Tibial nerve (tissue), 3 donors: ENCODE results near the gene POTEG.
"Not testable (repeated sequence)": the region's sequence is repeated elsewhere in the genome, so short reads cannot be mapped to it uniquely, and the experiment has no call there.

Source experiments
- POLR2A ChIP-seq, 2 donors: fragments of 450-650 bp; IDR thresholded peaks; one replicate each; pipeline ENCODE4 v1.6.1; 2017; ENCODE audit warnings: antibody characterized with exemption in 2 of 2, mild to moderate bottlenecking in 2 of 2, moderate library complexity in 2 of 2
- TF ChIP-seq, protein P1 (sequence below), 5 experiments: fragments of 200-600 bp in 3 of 5; fragments of 450-650 bp in 2 of 5; sonication (generic) in 3 of 5; IDR thresholded peaks; one replicate each; pipeline ENCODE4 v1.5.1; 2016 to 2019; ENCODE audit warnings: antibody characterized with exemption in 5 of 5, mild to moderate bottlenecking in 3 of 5, moderate library complexity in 2 of 5

DNA sequence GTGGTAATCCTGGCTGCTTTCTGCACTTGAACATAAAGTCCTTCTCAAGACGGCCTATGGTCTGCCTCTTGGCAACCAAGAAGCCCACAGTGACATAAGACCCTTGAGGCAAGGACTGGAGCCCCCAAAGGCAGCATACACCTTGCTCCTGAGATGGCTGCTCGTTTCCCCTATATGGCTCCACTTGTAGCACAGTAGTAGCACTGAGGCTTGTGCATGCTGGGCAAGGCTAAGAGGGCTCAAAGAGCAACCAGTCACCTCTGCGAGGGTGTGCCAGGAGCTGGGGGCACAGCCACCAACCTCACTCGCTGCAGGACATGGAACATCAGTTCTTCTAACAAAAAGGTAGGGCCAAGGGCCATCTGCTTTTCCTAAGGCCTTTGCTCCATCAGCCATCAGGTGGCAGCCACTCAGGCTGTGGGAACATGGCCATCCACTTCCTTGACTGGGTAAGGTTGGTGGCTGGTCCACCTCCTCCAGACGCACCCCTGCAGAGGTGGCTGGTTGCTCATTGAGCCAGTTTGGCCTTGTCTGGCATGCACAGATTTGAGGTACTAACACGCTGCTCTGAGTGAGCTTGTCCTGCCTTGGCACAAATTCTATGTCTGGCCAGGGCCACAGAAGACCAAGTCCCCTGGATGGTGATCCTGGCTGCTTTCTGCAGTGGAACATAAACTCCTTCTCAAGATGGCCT lies 49.9 kb downstream of the POTEG start:
- TF ChIP-seq, protein P1, sequence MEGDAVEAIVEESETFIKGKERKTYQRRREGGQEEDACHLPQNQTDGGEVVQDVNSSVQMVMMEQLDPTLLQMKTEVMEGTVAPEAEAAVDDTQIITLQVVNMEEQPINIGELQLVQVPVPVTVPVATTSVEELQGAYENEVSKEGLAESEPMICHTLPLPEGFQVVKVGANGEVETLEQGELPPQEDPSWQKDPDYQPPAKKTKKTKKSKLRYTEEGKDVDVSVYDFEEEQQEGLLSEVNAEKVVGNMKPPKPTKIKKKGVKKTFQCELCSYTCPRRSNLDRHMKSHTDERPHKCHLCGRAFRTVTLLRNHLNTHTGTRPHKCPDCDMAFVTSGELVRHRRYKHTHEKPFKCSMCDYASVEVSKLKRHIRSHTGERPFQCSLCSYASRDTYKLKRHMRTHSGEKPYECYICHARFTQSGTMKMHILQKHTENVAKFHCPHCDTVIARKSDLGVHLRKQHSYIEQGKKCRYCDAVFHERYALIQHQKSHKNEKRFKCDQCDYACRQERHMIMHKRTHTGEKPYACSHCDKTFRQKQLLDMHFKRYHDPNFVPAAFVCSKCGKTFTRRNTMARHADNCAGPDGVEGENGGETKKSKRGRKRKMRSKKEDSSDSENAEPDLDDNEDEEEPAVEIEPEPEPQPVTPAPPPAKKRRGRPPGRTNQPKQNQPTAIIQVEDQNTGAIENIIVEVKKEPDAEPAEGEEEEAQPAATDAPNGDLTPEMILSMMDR (IDR thresholded peaks at IDR 0.05) = not testable (repeated sequence)
- TF ChIP-seq POLR2A (IDR thresholded peaks at IDR 0.05) = not testable (repeated sequence)
